GM18951 (cell line): ENCODE results near the gene PLCB1.

Experiments used
- POLR2A ChIP-seq: IDR thresholded peaks from 4 replicates; pipeline ENCODE4 v1.6.1; 2011; ENCODE audit warnings: mild to moderate bottlenecking; ENCODE audit not compliant: insufficient read length, insufficient read depth; ENCODE audit errors: extremely low read depth
- in situ Hi-C: fragments of 300-500 bp; cut with MboI; formaldehyde crosslinking; loops from one replicate; pipeline ENCODE4 v1.12.0; 2022; ENCODE audit warnings: low sequenced_read_pairs, mixed read lengths, inconsistent platforms; ENCODE audit not compliant: unreplicated experiment

The PLCB1 gene

DNA sequence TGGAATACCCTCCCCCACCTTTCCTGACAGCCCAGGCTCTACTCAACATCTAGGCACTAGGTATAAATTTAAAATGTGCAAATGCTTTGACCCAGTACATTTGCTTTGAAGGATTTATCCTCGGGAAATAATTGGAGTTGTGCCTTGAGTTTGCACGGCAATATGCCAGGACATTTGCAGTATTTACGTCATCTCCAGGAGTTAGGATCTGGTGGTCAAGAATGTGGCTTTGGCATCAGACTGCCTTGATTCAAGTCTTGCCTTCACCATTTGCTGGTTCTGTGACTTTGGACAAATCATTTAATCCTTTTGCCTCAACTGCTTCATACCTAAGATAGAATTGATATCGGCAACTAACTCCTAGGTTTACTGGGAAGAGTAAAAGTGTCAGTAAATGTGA is 169.6 kb downstream of the PLCB1 start:
- in situ Hi-C loops, result loop anchor here (25.0 kb wide), 1 partner anchor 164 kb away; the partner anchor contains the start of gene PLCB1
- no peak for TF ChIP-seq POLR2A

DNA sequence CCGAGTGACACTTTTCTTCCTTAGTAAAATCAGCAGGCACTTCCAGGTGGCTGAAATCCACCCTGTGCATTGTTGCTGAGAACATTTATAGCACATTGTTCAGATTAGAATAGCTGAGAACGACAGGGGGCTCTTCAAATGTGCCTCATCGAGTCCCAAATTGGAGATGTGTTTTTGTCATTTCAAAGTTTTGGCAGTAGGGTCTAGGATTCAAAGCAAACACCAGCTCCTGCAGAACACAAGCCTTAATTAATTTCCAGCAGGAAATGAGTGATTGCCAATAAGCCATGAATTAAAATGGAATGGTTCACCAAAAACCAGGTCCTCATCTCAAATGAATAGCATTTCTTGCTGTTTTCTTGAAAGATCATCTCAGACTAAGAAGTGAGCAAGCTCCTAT is 171.6 kb downstream of the PLCB1 start:
- TF ChIP-seq POLR2A, result no peak
- in situ Hi-C loops, result loop anchor here (25.0 kb wide), 1 partner anchor 166 kb away; the partner anchor contains the start of gene PLCB1

DNA sequence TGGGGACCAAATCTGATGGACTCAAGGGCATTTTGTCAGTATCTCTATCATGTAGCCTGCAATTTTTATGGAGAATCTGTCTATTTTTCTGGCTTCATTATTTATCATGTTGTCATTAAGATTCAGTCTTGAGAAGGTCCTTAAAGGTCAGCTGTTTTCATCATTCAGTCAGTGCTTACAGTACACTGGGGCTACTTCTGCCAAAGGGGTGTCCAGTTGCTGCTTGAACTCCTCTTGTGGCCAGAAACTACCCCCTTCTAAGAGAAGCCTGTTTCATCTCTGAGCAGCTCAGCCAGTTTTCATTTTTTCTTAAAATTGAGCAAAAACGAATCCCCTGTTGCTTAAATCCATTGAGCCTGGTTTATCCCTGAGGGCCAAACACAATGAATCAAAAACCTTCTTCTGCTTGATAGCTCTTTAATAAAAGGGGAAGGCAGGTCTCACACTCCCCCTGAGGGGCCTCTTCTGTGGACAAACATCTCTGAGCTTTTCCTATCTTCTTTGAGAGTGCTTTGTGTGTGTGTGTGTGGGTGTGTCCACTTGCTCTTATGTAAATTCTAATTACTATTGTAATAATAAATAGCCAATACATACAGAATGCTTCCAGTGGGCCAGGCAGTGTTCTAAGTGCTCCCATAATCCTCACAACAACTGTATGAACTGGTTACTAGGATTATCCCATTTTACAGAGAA is 172.2 kb downstream of the PLCB1 start:
- TF ChIP-seq POLR2A, result no peak
- in situ Hi-C loops, result loop anchor here (25.0 kb wide), 1 partner anchor 167 kb away; the partner anchor contains the start of gene PLCB1

DNA sequence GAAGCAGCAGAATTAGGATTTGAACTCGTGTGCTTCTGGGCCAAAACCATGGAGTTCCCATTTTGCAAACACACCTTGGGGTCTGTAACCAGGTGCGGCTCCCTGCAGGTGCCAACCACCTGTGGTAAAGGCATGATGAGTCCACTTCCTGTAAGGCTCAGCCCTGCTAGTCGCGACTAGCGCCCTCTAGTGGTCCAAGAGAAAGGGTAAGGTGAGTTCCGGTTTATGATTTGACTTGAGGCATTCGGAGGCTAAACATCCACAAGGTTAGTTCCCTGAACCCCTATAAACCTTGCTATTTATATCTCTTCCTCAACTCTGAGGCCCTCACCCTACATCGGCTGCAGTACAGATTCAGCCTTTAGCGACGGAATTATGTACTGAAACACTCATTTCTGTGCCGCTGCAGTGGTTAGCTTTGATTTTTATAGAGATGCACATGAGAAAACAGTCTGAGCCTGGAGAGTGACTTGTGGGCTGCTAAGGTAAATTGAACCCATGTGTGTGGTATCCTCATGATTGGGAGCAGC is 173.4 kb downstream of the PLCB1 start:
- no peak for TF ChIP-seq POLR2A
- in situ Hi-C loops, result loop anchor here (25.0 kb wide), 1 partner anchor 168 kb away; the partner anchor contains the start of gene PLCB1

DNA sequence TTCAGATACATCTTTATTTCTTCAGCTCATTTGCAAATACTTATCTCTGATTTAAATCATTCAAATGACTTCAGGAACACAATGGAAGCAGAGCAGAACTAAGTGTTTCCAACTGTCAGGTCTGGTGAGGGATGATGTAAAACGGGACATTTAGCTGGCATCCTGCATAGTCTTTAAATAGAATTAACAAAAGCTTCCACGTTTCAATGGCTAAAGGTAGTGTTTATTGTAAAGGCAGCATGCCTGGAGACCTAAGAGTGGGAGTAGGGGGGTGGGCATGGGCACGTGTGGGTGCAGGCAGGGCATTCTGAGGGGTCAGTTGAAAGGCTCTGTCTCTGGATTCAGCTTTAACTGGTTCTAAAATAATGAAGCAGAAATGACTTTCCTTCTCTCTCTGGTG is 174.9 kb downstream of the PLCB1 start:
- in situ Hi-C loops, result loop anchor here (25.0 kb wide), 1 partner anchor 170 kb away; the partner anchor contains the start of gene PLCB1

DNA sequence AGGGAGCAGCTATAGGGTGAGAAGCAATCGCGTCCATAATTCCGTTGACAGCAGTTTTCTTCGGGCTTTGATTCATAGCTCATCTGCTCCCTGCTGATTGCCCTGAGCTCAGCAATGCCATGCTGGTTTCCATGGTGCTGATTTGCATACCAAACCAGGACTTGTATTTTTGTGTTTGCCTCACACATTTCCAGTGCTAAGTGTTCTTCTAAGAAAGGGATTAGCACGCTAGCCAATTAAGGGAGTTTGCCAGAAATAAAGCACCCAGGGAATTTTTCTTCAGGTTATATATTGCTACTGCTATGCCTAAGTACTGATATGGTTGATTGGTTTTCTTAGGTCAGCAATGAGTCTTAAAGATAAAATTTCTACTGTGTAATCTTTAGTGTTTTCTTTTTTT is 177.6 kb downstream of the PLCB1 start:
- no peak for TF ChIP-seq POLR2A
- in situ Hi-C loops, result loop anchor here (25.0 kb wide), 1 partner anchor 172 kb away; the partner anchor contains the start of gene PLCB1

More for the DNA sequence above, 174.9 kb downstream of the PLCB1 start:
- no peak for TF ChIP-seq POLR2A

DNA sequence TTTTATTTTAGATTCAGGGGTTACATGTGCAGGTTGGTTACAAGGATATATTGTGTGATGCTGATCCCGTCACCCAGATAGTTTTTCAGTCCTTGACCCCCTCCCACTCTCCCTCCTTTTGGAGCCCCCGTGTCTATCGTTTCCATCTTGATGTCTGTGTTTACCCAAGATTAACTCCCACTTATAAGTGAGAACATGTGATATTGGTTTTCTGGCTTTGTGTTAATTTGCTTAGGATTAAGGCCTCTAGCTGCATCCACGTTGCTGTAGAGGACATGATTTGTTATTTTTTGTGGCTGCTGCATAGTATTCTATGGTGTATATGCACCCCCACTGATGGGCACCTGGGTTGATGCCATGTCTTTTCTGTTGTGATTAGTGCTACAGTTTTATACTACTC is 178.6 kb downstream of the PLCB1 start:
- TF ChIP-seq POLR2A, result no peak
- in situ Hi-C loops, result loop anchor here (25.0 kb wide), 1 partner anchor 173 kb away; the partner anchor contains the start of gene PLCB1

DNA sequence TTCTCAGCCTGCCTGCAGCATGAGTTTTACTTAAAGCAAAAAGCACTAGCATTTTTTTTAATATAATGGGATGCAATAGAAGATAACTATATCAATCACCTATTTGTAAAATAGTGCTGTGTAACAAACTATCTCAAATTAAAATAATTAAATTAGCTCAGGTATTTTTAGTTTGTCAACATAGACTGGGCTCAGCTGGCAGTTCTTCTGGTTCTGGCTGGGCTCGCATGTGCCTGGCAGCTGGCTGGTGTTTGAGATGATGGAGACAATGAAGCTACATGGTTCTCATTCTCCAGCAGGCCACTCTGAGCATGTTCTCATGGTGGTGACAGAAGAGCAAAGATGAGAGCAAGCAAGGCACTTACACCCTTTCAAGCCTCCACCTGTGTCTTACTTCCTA is 181.0 kb downstream of the PLCB1 start:
- TF ChIP-seq POLR2A, result no peak
- in situ Hi-C loops, result loop anchor here (25.0 kb wide), 1 partner anchor 176 kb away; the partner anchor contains the start of gene PLCB1

DNA sequence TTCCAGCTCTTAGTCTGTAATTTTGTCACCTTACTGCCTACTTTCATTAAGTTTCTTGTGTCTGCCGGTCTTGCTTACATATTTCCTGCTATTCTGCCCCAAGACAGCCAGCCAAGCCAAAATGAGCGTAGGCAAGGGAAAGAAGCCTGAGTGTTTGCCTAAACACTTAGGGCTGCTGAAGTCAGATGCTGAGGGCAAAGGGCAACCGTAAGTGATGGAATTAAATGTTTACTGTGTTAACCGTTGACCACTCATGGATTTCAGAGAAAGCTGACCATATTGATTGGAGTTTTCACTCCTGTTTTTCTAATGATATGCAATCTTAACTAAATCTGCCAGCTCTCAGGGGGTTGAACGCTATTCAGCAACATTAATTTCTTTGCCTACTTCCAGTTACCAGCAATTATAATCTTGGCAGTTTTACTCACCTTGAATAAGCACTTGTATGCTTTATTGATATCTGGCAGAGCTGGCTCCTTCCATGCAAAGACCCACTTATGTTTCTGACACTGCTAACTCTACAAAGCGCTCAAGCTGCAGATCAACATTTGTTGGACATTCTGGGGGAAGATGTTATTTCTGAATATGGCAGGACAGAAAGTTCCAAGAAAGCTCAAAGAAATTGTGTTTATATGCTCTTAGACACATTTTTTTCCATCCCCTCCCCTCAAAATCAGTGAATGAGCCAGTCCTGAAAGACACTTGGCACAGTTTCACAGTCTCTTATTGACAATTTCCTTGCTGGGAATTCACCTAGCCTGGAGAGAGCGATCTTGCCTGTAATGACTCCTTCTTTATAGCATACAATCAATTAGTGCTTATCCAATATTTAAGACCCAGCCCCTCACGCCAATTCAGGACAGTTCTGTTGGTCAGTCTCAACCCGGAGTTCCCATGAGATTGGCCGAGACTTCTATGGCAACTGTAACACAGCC is 183.8 kb downstream of the PLCB1 start:
- no peak for TF ChIP-seq POLR2A
- in situ Hi-C loops, result loop anchor here (25.0 kb wide), 1 partner anchor 179 kb away; the partner anchor contains the start of gene PLCB1

DNA sequence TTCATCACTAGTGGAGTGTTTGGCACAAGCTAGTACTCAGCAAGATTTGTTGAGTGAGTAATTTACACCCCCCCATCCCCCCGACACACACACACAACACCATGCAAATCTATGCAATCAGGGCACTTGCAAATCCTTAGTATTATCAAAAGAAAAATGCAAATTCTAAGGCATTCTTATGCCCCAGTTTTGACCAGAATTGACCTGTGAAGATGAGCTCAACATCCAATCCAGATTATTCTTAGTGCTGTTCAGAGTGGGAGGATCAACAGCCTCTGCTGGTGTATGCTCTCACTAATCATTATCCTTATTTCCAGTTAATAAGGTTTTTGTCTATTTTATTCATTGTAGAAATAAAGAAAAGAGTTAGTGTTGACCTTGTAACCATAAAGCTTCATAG is 185.4 kb downstream of the PLCB1 start:
- in situ Hi-C loops, result loop anchor here (25.0 kb wide), 1 partner anchor 180 kb away; the partner anchor contains the start of gene PLCB1
- no peak for TF ChIP-seq POLR2A

DNA sequence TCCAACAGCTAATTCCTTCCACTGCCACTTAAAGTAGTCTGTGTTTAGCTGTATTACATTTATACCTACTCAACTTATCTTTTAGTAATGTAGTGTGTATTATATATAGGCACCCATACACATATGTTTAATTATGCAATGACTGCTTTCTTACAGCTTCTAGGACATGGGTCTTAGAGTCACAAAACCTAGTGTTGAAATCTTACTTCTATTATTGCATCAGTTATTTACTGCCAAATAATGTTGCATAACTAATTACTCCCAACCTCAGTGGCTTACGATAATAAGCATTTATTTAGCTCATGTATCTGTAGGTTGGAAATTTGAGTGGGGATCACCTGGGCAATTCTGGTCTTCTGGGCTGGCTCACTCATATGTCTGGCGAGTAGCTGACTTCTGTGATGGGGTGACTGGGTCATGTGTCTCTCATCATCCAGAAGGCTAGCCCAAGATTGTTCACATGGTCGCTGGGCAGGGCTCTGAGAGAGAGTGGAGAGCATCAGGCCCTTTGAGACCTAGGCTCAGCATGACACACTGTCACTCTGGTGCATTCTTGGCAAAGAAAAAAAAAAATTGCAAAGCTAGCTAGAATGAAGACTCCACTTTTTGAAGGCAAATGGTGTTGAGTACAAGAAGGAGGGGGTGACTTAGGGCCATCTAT is 187.0 kb downstream of the PLCB1 start:
- in situ Hi-C loops, result loop anchor here (25.0 kb wide), 1 partner anchor 182 kb away; the partner anchor contains the start of gene PLCB1
- no peak for TF ChIP-seq POLR2A

DNA sequence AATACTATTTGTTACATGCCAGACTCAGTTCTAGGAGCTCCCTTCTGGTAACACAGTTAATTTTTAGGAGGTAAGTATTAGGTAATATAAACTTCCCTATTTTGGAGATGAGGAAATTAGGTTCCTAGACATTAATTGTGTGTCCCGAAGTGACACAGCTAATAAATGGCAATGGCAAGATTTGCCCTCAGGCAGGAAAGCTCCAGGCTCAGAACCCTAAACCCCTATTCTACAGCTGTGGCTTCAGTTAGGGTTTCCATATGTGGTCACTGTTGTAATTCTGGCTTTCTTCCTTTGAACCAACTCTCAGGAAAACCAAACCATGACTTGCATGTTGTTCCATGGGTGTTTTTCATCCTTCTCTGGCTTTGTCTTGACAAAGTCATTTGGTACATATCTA is 188.2 kb downstream of the PLCB1 start:
- no peak for TF ChIP-seq POLR2A
- in situ Hi-C loops, result loop anchor here (25.0 kb wide), 1 partner anchor 183 kb away; the partner anchor contains the start of gene PLCB1
